Prostate gland (tissue), 2 donors: ENCODE measurements around the gene GPR176.
"Not testable (repeated sequence)": the region's sequence is repeated elsewhere in the genome, so short reads cannot be mapped to it uniquely, and the experiment has no call there.

Experiments used
- POLR2A ChIP-seq: fragments of 450-650 bp; IDR thresholded peaks from one replicate; pipeline ENCODE4 v1.6.1; 2016; ENCODE audit warnings: antibody characterized with exemption, mild to moderate bottlenecking
- POLR2AphosphoS5 ChIP-seq: sonication (generic); formaldehyde crosslinking; IDR thresholded peaks from one replicate; pipeline ENCODE4 v1.6.1; 2017; ENCODE audit warnings: antibody characterized with exemption
- TF ChIP-seq, protein P1 (sequence below), 4 experiments: fragments of 200-600 bp in 2 of 4; fragments of 450-650 bp in 2 of 4; sonication (generic) in 2 of 4; IDR thresholded peaks; 1 replicate in 3 of 4; 2 replicates in 1 of 4; pipeline ENCODE4 v1.5.1; 2016 to 2019; ENCODE audit warnings: antibody characterized with exemption in 4 of 4, mild to moderate bottlenecking in 2 of 4, moderate library complexity in 2 of 4

DNA sequence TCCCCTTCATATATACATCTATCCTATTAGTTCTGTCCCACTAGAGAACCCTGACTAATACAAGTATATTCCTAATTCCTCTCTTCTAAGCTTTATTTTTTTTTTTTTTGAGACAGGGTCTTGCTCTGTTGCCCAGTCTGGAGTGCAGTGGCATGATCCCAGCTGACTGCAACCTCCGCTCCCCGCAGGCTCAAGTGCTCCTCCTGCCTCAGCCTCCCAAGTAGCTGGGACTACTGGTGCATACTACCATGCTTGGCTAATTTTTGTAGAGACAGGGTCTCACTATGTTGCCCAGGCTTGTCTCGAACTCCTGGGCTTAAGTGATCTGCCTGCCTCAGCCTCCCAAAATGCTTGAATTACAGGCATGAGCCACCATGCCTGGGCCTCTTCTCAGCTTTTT lies 107.4 kb downstream of the GPR176 start:
- TF ChIP-seq, protein P1, sequence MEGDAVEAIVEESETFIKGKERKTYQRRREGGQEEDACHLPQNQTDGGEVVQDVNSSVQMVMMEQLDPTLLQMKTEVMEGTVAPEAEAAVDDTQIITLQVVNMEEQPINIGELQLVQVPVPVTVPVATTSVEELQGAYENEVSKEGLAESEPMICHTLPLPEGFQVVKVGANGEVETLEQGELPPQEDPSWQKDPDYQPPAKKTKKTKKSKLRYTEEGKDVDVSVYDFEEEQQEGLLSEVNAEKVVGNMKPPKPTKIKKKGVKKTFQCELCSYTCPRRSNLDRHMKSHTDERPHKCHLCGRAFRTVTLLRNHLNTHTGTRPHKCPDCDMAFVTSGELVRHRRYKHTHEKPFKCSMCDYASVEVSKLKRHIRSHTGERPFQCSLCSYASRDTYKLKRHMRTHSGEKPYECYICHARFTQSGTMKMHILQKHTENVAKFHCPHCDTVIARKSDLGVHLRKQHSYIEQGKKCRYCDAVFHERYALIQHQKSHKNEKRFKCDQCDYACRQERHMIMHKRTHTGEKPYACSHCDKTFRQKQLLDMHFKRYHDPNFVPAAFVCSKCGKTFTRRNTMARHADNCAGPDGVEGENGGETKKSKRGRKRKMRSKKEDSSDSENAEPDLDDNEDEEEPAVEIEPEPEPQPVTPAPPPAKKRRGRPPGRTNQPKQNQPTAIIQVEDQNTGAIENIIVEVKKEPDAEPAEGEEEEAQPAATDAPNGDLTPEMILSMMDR (IDR thresholded peaks at IDR 0.05): not testable (repeated sequence)
- not testable (repeated sequence) for TF ChIP-seq POLR2A, POLR2AphosphoS5
